HG03139 (cell line): ENCODE measurements around the gene PDE4B.
"Not testable (repeated sequence)": the region's sequence is repeated elsewhere in the genome, so short reads cannot be mapped to it uniquely, and the experiment has no call there.

Source experiments
- ATAC-seq: cut with Tn5 transposase; IDR thresholded peaks from one replicate; pipeline ENCODE4 v1.9.1; 2021; ENCODE audit not compliant: unreplicated experiment

Gene PDE4B

DNA sequence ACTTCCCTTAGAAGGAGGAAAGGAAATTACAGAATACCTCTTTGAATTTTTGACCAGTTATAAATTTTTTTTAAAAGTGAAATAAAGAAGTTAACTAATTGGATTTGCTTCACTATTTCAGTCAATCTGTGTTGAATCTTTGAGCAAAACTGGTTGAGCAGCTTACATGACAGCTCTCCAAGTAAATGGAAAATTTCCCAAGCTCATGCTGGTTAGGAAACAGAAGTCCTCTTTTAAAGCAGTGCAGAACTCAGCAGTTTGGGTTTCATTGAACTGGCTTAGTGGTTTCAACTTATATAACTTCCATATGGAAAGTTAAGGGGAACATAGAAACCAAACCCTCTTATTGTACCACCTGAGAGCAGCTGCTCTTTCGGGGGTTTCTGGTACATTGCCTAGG is 250.5 kb downstream of the PDE4B start:
- ATAC-seq, result no peak

DNA sequence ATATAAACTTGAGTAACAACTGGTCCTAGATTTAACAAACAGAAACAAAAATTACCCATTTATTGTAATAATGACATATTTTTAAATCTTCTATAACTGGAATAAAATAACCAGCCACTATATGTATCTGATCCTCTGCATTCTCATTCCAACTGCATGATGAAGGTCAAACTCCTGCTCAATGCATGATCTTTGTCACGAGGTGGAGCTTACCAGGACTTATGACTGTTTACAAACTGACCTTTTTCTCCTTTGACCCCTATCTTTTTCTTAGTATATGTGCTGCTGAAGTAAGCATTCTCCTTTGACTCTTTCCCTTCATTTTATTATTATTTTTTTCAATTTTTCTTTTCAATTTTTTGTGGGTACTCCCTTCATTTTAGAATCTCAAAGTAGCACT is 252.2 kb downstream of the PDE4B start:
- no peak for ATAC-seq

DNA sequence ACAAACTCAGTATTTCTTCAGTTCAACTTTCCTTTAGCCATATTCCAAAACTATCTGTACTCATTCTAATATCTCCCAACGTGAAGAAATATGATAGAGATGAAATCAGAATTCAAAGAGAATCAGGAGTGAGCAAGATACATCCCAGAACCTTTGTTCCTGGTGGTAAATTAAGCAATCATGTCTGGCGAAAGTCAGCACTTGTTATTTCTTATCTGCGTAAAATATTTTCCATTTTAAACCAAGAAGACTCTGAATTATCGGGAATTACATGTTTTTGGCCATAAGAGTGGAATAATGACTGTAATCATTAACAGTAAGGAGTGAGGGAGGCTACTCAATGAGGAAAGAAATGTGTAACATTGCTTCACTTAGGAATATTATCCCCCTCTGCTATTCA is 253.7 kb downstream of the PDE4B start:
- ATAC-seq, result no peak

DNA sequence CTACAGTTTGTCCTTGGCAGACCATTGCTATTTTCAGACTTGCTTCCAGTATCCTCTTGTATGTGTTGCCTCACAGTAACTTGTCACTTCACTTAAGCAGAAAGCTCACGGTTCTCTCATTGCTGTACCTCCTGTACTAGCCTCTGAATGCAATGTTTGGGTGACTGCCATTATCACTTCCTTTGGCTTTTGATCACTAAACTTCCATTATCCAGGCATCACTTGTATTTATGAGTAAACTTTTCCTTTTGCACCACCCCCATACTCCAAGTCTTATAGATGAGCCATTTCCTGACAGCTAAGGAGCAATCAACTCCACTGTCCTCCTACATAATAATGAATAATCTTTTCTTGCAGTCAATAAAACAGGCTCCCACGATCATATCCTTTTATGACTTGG is 255.3 kb downstream of the PDE4B start:
- no peak for ATAC-seq

DNA sequence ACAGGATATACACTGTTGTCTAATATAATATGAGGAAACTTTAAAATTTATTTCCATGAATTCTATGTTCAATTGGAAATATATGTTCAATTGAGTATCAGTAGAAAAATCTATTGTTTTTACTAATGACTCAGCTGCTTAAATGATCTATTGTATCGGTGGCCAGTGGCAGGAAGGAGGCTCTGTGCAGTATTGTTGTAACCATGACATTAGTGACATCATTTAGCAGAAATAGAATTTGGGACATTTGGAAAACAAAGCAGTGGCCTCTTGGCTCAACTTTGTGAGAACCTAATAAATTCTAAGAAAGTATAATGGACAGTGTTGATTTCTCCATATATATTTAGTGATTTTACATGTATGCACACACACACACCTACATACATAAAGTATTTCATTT is 257.4 kb downstream of the PDE4B start:
- ATAC-seq, result no peak

DNA sequence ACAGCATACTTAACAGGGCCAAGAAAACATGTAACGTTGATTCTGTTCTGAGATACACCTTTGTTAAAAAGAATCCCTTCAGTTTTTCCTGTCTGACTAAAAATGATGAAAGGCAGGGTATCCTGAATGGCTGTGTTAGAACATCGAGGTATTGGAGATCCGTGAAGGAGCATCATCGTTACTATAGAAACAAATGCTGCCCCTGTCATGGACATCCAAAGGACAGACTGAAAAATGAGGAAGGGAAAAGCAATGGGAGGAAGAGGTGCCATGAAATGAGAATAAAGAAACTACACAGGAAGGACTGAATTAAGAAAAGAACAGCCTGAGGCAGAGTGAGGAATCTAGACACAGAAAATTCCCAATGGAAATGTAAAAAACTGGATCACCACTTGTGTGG is 257.9 kb downstream of the PDE4B start:
- no peak for ATAC-seq

DNA sequence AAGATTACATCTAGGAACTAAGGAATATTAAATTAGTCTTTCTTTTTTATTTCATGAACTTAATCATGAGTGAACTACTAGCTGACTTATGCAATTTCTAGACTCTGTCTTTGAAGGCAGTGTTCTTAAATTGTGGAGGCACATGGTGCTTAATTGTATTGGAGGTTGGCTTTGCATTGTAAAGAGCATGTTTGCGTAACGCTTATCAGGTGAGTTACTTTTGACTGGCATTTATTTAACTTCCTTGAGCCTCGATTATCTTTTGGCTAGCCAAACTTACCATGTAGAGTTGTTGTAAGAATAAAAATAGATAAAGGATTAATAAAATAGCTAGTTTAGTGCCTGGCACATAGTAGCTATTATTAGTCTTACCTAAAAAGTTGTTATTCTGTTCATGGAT is 262.4 kb downstream of the PDE4B start:
- no peak for ATAC-seq

DNA sequence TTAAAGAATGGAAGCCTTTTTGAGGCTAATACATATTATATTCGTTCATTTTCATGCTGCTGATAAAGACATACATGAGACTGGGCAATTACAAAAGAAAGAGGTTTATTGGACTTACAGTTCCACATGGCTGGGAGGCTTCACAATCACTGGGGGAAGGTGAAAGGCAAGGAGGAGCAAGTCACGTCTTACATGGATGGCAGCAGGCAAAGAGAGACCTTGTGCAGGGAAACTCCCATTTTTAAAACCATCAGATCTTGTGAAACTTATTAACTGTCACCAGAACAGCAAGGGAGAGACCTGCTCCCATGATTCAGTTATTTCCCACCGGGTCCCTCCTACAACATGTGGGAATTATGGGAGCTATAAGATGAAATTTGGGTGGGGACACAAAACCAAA is 264.8 kb downstream of the PDE4B start:
- ATAC-seq, result not testable (repeated sequence)

DNA sequence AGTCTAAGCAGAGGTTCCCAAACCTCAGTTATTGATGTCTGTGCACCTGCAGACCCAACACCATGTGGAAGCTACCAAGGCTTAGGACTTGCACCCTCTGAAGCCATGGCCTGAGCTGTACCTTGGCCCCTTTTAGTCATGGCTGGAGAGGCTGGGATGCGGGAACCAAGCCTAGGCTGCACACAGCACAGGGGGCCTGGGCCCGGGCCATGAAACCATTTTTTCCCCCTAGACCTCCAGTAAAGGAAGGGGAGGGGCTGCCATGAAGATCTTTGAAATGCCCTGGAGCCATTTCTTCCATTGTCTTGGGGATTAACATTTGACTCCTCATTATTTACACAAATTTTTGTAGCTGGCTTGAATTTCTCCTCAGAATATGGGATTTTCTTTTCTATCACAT is 265.9 kb downstream of the PDE4B start:
- no peak for ATAC-seq

DNA sequence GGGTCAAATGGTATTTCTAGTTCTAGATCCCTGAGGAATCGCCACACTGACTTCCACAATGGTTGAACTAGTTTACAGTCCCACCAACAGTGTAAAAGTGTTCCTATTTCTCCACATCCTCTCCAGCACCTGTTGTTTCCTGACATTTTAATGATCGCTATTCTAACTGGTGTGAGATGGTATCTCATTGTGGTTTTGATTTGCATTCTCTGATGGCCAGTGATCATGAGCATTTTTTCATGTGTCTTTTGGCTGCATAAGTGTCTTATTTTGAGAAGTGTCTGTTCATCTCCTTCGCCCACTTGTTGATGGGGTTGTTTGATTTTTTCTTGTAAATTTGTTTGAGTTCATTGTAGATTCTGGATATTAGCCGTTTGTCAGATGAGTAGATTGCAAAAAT is 274.5 kb downstream of the PDE4B start:
- not testable (repeated sequence) for ATAC-seq

DNA sequence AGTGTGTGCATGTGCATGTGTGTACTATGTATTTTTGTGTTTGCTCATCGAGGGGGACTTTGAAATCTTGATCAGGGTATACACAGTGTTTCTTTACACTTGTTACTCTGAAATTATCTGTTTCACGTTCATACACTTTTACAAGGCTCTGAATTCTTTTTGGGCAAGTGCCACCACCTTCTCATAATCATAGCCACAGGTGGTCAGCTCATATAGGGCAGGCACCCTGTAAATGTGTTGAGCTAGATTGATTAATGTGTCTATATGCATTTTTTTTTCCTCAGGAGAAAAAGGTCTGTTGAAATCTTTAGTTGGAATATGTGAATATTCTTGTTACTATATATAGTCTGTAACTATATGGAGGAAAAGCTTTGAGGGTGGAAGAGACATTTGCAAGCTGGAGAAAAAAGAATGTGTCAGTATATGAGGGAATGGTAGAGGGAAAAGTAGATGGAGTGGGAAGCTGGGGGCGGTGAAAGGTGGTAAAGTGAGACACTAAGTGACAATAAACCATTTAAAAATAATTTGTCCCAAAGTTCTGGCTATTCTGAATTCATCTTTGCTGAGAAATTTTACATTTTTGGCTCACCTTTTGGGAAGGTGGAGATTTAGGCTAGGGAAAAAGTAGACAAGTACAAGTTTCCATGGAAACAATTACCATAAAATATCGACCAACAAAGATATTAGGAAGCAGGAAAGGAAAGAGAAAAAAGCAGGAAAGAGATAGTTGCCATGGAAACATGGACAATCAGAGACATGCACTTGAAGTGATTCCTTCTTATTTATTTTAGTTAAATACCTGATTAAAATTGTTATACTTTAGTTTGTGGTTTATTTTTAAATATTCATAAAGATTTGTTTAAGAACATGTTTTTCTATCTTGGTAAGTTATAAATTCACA is 277.5 kb downstream of the PDE4B start:
- ATAC-seq, result no peak

DNA sequence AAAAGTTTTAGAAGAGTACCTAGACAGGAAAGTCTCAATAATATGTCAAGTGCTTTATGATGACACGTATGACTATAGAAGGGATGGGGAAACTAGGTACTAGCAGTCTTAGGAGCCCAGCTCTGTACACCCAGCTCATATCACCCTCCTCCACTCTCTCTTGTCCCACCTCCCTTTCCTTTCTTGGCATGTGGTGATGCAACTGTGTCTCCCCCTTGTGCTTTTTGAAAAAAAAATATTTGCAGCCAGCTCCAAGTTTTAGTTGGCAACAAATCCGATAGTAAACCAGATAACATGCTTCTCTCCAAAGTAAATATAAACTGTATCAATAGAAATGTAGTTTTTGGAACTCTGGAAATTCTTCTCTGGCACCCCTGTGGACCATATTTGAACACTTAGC is 280.7 kb downstream of the PDE4B start:
- ATAC-seq, result no peak

DNA sequence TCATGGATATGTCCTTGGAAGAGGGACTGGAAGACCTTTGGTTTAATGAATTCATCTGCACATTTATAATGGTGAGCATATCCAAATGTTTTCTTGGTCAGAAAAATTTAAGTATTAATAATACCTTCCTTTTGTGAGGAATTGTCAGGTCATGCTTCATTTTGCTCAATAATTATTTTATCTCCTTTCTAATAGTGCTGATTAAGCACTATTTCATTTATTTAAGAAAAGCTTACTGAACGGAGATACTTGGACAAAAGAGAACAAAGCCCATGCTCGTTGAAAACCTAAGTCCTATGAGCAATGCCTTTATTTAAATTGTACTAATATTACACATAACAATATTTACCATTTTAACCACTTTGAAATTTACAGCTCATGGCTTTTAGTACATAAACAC is 281.5 kb downstream of the PDE4B start:
- ATAC-seq, result no peak

DNA sequence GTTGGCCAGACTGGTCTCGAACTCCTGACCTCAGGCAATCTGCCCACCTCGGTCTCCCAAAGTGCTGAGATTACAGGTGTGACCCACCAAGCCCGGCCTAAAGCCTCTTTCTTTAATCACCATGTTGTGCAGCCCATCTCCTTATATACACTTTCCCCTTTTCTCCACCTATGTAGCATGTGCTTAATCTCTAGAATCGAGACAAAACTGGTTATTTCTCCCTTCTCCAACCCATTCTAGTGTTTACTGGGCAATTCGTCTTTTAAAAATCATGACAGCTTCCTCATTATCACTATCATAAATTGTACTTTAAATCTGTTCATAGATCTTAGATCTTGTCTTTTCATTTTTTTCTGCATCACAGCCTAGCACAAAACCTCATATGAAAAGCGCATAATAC is 285.7 kb downstream of the PDE4B start:
- ATAC-seq, result no peak

DNA sequence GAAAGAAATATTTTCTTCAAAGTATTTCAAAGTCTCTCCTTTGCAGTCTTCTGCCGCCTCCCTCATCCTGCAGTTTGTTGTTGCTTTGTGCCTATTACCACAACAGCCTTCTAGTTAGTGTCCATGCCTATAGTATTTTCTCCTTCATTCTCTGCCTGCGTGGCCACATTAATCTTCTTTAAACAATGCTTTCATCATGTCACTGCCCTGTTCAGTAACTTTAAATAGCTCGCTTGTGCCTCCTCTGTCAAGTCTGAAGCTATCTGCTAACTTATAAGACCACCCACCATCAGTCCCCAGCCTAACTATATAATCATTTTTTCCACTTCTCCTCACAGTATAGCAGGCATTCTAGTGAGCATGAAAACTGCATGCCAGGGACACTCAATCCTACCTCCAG is 290.3 kb downstream of the PDE4B start:
- no peak for ATAC-seq

DNA sequence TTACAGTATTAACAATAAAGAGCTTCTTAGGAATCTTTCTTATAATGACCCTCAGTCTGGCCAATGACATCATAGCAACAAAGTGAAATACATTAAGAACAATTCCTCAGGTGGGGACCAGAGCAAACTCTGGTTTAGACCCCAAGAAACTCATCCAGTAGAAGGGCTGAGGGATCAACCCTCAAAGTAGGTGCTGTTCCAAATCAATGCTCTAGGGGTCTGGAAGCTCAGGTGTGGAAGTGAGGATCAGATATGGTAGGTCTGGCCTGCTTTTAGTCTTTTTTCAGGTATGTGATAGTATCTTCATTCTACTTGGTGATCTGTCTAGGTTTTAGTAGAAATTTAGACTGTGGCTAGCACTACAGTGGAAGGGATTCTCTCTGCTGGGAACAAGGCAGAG is 291.7 kb downstream of the PDE4B start:
- ATAC-seq, result no peak

DNA sequence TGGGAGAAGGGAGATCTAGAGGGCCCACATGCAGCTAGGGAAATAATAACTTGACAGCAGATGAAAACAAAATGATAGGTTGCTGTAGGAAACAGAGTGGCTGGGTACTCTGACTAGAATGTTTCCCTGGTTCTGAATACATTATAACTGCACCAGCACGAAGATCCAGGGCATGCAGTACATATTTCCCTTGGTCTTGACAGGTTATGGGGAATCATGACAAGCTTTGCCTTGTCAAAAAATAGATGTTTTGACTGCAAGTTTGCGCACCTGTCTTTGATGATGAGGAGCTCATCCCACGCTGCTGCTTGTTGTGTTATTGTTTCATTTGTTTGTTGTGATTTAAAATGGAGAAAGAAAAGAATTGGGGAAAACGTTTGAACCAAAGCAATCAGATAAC is 292.9 kb downstream of the PDE4B start:
- no peak for ATAC-seq

DNA sequence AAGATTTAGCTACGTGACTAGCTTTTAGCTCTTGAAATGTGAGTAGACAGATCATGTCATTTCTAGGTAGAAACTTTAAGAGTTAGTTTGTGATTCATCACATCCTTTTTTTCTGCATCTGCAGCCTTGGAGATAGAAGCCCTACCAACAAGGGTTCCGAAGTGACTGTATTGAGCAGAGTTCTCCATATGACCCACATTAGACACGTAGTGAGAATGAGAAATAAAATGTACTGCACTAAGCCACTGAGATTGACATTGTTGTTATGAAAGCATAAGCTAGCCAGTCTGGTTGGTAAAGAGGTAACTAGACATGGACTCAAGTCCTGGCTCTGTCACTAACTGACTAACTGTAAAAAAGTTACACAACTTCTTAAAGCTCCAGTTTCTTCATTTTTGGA is 296.1 kb downstream of the PDE4B start:
- no peak for ATAC-seq

DNA sequence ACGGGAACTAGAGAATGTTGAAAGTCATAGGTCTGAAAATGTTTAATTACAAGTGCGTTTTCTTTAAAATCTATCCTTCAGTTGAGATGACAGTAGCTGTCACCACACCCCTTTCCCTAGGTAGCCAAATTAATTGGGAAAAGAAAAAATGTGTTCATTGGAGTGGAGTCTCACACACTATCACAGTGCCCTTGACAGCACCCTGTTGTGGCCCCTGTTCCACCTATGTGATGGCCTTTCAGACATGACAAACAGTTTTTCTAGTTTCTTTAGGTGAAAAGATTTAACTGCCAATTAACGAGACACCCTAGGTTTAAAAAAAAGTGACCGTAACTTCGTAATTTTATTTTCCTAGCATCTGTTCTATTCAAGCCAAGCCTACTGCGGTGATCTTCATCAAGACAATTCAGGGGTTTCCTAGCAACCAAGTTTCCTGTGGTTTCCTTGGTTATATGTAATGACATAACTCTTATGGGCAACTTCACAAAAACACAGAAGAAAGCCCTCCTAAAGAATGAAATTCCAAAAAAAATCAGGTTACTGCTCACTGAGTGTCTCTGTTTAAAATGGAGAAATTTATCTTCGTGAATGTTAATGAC is 298.3 kb downstream of the PDE4B start:
- ATAC-seq, result no peak

DNA sequence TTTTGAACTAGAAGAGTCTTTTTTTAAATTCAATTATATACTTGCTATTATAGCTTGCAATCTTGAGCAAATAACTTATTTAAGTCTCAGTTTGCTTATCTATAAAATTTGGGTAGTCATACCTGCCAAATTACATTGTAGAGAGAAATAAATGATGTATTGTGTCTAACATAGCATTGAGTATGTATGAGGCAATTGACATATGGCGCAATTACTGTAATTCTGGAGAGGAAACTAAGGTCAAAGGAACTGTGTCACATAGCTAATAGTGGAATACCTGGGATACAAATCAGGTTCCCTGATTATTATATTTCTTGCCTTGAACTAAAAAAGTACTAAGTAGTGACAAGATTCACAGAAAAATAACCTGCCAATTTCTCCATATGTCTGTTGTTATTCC is 302.5 kb downstream of the PDE4B start:
- ATAC-seq, result no peak

DNA sequence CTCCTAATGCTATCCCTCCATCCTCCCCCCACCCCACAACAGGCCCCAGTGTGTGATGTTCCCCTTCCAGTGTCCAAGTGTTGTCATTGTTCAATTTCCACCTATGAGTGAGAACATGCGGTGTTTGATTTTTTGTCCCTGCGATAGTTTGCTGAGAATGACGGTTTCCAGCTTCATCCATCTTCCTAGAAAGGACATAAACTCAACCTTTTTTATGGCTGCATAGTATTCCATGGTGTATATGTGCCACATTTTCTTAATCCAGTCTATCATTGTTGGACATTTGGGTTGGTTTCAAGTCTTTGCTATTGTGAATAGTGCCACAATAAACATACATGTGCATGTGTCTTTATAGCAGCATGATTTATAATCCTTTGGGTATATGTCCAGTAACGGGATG is 308.3 kb downstream of the PDE4B start:
- ATAC-seq, result not testable (repeated sequence)

DNA sequence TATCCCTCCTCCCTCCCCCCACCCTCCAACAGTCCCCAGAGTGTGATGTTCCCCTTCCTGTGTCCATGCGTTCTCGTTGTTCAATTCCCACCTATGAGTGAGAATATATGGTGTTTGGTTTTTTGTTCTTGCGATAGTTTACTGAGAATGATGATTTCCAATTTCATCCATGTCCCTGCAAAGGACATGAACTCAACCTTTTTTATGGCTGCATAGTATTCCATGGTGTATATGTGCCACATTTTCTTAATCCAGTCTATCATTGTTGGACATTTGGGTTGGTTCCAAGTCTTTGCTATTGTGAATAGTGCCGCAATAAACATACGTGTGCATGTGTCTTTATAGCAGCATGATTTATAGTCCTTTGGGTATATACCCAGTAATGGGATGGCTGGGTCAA is 311.4 kb downstream of the PDE4B start:
- not testable (repeated sequence) for ATAC-seq

DNA sequence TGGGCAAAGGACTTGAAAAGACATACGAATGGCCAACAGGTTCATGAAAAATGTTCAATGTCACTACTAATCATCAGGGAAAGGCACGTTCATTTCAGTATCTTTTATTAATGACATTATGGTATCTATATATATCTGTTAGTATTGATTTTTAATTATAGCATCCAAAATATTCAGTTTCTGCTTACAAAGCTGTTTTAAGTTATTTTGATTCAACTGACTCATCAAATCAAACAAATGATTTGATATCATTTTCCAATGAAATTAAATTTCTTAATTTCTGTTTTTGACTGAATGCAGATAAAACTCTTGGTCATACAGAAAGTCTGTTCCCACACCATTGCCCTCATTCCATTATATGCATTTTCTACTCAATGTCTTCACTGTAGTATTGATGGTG is 315.9 kb downstream of the PDE4B start:
- no peak for ATAC-seq
